HEK293T (cell line): ENCODE measurements around the gene SLC15A3.

Experiments
- CTCF ChIA-PET: fragments of 350-600 bp; formaldehyde crosslinking; extraction: SDS; loops from one replicate; lab custom pipeline; 2021; ENCODE audit warnings: antibody characterized with exemption, inconsistent platforms; lab: Yijun Ruan, JAX
- POLR2A ChIA-PET: fragments of 350-600 bp; formaldehyde crosslinking; extraction: SDS; loops from one replicate; lab custom pipeline; 2020; ENCODE audit warnings: antibody characterized with exemption, inconsistent platforms; lab: Yijun Ruan, JAX
- DNase-seq: peaks from one replicate; pipeline ENCODE4 v3.0.0; 2012; ENCODE audit warnings: mixed read lengths; ENCODE audit errors: extremely low spot score
- ARNT ChIP-seq: fragments of 450-650 bp; IDR thresholded peaks from 2 replicates; pipeline ENCODE4 v1.6.1; 2017; ENCODE audit warnings: mild to moderate bottlenecking
- BHLHE40 ChIP-seq: fragments of 450-650 bp; IDR thresholded peaks from 2 replicates; pipeline ENCODE4 v1.6.1; 2016; ENCODE audit warnings: mild to moderate bottlenecking, moderate library complexity, borderline replicate concordance
- CTBP1 ChIP-seq: fragments of 450-650 bp; IDR thresholded peaks from 2 replicates; pipeline ENCODE4 v1.6.1; 2016; ENCODE audit warnings: borderline replicate concordance
- ELF4 ChIP-seq: fragments of 450-650 bp; IDR thresholded peaks from 2 replicates; pipeline ENCODE4 v1.6.1; 2017; ENCODE audit warnings: antibody characterized with exemption
- FOXA1 ChIP-seq: fragments of 450-650 bp; IDR thresholded peaks from 2 replicates; pipeline ENCODE4 v1.6.1; 2016; ENCODE audit warnings: mild to moderate bottlenecking
- FOXK2 ChIP-seq: fragments of 450-650 bp; IDR thresholded peaks from 2 replicates; pipeline ENCODE4 v1.6.1; 2016; ENCODE audit warnings: mild to moderate bottlenecking
- FOXM1 ChIP-seq: fragments of 450-650 bp; IDR thresholded peaks from 2 replicates; pipeline ENCODE4 v1.6.1; 2017; ENCODE audit warnings: mild to moderate bottlenecking, borderline replicate concordance
- HDGF ChIP-seq: fragments of 450-650 bp; IDR thresholded peaks from 2 replicates; pipeline ENCODE4 v1.6.1; 2017; ENCODE audit warnings: antibody characterized with exemption, borderline replicate concordance
- L3MBTL2 ChIP-seq: fragments of 450-650 bp; conservative IDR thresholded peaks from 2 replicates; pipeline ENCODE4 v1.6.1; 2016; ENCODE audit warnings: mild to moderate bottlenecking
- LEF1 ChIP-seq: fragments of 450-650 bp; IDR thresholded peaks from 2 replicates; pipeline ENCODE4 v1.6.1; 2017; ENCODE audit warnings: mild to moderate bottlenecking, borderline replicate concordance
- NFRKB ChIP-seq: fragments of 450-650 bp; IDR thresholded peaks from 2 replicates; pipeline ENCODE4 v1.6.1; 2016; ENCODE audit warnings: mild to moderate bottlenecking, moderate library complexity
- SP1 ChIP-seq: fragments of 450-650 bp; IDR thresholded peaks from 2 replicates; pipeline ENCODE4 v1.6.1; 2017
- SUZ12 ChIP-seq: fragments of 450-650 bp; IDR thresholded peaks from 2 replicates; pipeline ENCODE4 v1.6.1; 2016; ENCODE audit warnings: mild to moderate bottlenecking
- TARDBP ChIP-seq: fragments of 450-650 bp; IDR thresholded peaks from 2 replicates; pipeline ENCODE4 v1.6.1; 2016
- ZNF384 ChIP-seq: fragments of 450-650 bp; IDR thresholded peaks from 2 replicates; pipeline ENCODE4 v1.6.1; 2016
- TF ChIP-seq, protein P1 (sequence below): fragments of 450-650 bp; IDR thresholded peaks from 2 replicates; pipeline ENCODE4 v1.6.1; 2016

Gene SLC15A3

DNA sequence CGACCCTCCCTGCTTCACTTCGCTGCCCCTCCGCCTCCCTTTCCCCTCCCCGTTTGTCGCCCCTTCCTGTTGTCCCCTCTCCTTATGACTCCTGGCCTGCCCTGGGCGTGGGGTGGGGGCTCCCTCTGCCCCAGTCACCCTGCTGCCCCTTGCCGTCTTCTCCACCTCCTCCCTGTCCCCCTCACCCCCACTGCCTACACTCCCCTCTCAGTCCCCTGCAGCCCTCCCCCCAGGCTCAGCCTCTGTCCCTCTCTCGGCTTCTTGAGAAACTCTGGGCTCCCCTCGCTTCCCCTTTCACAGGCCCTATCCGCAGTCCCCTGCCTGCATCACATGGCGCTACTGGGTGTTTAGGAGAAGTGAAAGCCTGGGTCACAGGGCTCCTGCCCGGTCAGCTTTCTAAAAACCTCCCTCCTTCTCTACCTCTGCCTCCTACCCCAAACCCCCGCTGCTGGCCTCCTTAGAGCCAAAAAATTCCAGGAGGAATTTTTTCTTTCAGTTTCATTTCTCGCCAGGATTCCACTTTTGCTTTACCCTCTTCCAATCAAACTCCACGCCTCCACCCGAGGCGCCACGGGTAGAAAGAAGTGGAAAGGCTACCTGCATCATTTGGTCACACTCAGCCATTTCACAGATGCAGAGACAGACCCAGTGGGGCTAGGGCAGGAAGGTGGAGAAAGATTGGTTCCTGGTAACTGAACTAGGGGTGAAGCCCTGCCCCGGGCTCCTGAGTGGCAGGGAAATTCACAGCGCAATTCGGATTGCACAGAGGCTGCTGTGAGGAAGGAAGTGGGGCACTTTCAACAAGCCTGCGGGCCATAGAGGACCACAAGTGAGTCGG lies at the start of gene SLC15A3:
Gene SLC15A3, minus strand, starts transcription at position 273 of the 838 bp plus-strand sequence. CDS start 625 bp downstream, outside the sequence.
- DNase-seq: no peak
- POLR2A ChIA-PET: interaction anchor here (0.5 kb wide), 1 partner anchor 37 kb away, joined by 6 read pairs; no protein-coding TSS in a partner anchor
- CTCF ChIA-PET: no interaction called here

DNA sequence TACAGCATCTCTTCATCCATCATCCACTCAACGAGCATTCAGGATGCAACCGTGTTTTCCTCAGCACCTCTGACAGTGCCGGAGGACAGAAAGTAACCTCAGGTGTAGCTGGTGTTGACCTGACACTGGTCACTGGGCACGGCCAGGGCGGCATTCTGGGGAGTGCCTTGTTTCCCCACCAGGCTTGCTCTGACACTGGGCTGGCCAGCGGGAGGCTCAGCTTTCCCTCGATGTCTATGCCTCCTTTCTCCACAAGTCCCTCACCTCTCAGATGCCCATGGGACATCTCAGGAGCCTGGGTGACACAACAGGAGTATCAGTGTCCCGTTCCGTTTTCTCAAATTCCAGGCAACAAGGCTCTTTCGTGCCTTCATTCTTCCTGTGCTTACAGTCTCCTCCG lies 48.5 kb upstream of the SLC15A3 start:
- ChIA-PET POLR2A (no interaction called here), CTCF (no interaction called here)
- TF ChIP-seq CTBP1 (no peak), ELF4 (no peak), L3MBTL2 (no peak), ZNF384 (no peak), FOXA1 (no peak), SP1 (no peak), NFRKB (no peak), SUZ12 (no peak), ARNT (no peak), FOXM1 (no peak), FOXK2 (no peak), TARDBP (no peak), HDGF (no peak), BHLHE40 (no peak), LEF1 (no peak)
- TF ChIP-seq, protein P1, sequence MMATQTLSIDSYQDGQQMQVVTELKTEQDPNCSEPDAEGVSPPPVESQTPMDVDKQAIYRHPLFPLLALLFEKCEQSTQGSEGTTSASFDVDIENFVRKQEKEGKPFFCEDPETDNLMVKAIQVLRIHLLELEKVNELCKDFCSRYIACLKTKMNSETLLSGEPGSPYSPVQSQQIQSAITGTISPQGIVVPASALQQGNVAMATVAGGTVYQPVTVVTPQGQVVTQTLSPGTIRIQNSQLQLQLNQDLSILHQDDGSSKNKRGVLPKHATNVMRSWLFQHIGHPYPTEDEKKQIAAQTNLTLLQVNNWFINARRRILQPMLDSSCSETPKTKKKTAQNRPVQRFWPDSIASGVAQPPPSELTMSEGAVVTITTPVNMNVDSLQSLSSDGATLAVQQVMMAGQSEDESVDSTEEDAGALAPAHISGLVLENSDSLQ: no peak
- DNase-seq: no peak

More for the DNA sequence above, at the start of gene SLC15A3:
- TF ChIP-seq ARNT (no peak), TARDBP (no peak), LEF1 (no peak), HDGF (no peak), SUZ12 (no peak), CTBP1 (no peak), FOXK2 (no peak), BHLHE40 (no peak), ZNF384 (no peak), FOXA1 (no peak), FOXM1 (no peak), SP1 (no peak), NFRKB (no peak), L3MBTL2 (no peak), ELF4 (no peak)
- TF ChIP-seq, protein P1: no peak

DNA sequence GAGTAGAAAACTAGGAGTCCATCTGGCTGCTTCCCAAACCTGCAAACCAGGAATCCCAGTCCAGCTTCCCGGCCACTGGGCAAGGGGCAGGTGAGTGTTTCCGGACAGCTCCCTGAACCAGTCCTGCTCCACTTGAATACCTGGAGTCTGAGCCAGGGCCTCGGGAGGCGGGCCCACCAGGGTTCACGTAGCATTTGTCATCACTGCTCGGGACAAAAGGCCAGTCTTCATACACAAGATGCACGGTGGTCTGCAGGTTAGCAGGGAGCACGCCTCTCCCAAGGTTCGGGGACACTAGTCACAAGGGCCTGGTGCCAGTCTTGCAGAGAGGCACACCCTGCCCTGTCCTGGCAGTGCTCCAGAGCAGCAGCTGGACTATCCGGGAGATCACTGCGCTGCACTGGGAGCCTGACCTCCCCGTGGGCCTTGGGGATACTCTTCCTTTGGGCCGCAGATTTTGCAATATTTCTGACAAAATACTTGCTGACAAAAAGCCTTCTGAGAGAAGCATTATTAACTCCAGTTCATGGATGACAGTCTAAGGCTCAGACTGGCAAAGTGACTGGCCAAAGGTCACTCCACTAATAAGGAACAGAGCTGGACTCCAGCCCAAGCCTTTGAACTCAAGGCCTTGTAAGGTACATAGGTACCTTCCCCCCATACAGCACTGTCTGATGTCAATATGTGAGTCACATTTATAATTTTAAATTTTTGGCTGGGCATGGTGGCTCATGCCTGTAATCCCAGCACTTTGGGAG lies 44.6 kb upstream of the SLC15A3 start:
- no peak for DNase-seq
- CTCF ChIA-PET: no interaction called here
- POLR2A ChIA-PET: no interaction called here
- TF ChIP-seq FOXM1: no peak
- TF ChIP-seq FOXA1: no peak
- TF ChIP-seq, protein P1: no peak
- TF ChIP-seq ARNT: no peak
- TF ChIP-seq TARDBP: no peak
- no peak for TF ChIP-seq BHLHE40
- TF ChIP-seq FOXK2: no peak
- TF ChIP-seq ZNF384: no peak
- TF ChIP-seq CTBP1: no peak
- no peak for TF ChIP-seq SP1
- no peak for TF ChIP-seq ELF4
- no peak for TF ChIP-seq LEF1
- TF ChIP-seq HDGF: no peak
- TF ChIP-seq NFRKB: no peak
- no peak for TF ChIP-seq SUZ12
- no peak for TF ChIP-seq L3MBTL2

DNA sequence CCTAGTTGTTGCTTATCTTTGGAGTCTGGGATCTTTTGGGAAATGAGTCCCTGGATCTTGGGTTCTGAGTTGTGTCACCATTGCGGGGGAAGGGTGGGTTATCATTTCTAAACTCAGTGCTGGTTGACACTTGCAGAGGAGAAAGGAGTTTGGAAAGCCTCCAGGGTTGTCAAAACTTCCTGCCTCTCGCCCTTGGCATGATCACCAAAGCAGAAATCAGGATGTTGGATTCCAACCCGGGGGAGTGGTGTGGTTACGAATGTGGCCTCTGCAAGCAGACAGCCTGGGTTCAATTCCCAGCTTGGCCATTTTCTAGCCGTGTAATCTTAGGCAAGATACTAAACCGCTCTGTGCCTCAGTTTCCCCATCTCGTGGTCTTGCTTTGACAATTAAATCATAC lies 43.8 kb upstream of the SLC15A3 start:
- ChIA-PET POLR2A (no interaction called here), CTCF (no interaction called here)
- DNase-seq: no peak
- TF ChIP-seq, protein P1: no peak
- TF ChIP-seq ZNF384: no peak
- TF ChIP-seq TARDBP: no peak
- no peak for TF ChIP-seq FOXK2
- no peak for TF ChIP-seq SP1
- TF ChIP-seq CTBP1: no peak
- TF ChIP-seq FOXA1: no peak

DNA sequence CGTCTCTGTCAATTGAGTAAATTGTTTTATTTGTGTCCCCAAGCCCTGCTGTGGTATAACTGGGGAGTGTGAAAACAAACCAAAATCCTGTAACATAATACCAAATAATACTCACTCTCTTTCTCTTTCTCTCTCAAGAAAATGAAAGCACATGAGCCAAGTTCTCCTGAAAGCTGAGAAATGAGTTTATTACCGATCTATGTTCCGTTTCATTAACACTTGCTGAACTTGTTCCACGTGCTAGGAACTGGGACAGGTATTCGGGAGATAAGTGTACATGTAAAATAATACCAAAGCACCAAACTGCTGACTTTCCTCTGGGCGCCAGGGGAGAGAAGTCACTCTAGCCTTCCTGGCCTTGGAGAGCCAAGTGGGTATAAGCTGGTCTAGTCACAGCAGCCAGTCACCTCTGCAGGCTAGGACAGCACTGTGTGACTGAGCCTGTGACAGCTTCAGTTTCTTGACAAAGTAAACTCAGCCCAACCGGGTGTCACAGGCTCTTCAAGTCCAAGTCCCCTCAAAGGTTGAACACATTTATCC lies 42.6 kb upstream of the SLC15A3 start:
- ChIA-PET CTCF (no interaction called here), POLR2A (no interaction called here)
- TF ChIP-seq FOXA1: no peak
- no peak for TF ChIP-seq ELF4
- no peak for TF ChIP-seq HDGF
- no peak for TF ChIP-seq SUZ12
- no peak for TF ChIP-seq ARNT
- TF ChIP-seq BHLHE40: no peak
- no peak for TF ChIP-seq FOXM1
- no peak for TF ChIP-seq SP1
- no peak for TF ChIP-seq FOXK2
- TF ChIP-seq ZNF384: no peak
- TF ChIP-seq CTBP1: no peak
- no peak for DNase-seq
